NCI-H146 (cell line): ENCODE results near the gene SQOR.
A peak's percentile ranks its signal among the peaks of the same experiment; 100 is the strongest.

Experiments
- DNase-seq: peaks from one replicate; lab custom pipeline; 2025; lab: John Stamatoyannopoulos, UW

SQOR gene

DNA sequence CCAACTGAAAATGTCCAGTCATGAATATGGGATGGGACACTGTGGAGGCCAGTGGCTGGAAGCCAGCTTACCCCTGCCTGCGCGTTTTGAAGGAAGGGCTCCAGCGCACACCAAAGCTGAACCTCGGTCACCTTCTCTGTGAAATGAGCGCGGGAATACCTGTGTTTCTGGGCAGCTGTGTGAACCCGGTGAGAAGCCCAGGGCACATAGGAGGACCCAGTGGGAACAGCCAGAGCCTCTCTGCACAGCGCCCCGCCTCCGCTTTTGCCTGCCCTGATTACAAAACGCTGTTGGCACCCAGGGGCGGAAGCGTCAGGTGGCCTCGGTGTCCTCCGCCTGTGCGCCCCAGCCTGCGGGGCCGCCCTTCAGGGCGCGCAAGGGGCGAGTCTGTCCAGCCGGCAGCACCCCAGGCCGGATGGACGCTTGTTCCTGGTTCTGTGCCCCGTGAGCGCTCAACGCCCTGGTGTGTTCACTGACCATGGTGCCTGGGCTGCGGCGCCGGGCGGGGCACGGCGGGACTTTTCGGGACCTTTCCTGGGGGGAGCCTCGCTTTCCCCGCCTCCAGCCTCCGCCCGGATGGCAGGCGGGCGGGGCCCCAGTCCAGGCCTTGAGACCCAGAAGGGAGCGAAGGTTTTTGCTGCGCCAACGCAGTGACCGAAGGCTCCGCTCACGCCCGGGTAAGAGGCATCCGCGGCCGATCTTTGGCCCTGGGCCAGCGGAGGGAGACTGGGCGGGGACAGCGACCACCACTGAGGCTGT is at the start of gene SQOR:
SQOR (plus strand) TSS at position 598 of the 759 bp plus-strand sequence. CDS start 23,895 bp downstream, outside the sequence.
- DNase-seq, result peak; percentile 83

DNA sequence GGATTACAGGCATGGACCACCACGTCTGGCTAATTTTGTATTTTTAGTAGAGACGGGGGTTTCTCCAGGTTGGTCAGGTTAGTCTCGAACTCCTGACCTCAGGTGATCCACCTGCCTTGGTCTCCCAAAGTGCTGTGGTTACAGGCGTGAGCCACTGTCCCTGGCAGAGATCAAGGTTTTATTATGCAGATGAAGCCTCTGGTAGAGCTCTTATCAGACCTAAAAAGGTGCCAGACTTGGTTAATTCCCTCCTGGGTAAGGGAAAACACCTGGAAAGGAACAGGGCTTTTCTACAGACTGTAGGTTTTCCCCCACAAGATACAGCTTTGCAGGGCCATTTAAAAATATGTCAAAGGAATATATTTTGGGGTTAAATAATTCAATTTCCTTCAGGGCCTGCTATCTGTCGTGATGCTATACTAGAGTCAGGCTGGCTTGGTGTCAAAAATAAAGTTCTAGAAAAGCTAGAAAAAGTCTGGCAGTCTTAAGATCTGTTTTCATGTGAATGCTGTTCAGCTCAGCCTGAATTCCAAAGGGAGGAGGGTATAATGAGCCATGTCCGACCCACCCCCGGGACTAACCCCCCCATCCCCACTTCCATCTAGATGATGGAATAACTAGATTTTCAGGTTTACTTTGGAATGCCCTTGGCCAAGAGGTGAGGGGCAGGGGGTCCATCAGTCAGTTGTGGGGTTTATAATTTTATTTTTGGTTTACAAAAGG is 49.6 kb upstream of the SQOR start:
- no peak for DNase-seq

DNA sequence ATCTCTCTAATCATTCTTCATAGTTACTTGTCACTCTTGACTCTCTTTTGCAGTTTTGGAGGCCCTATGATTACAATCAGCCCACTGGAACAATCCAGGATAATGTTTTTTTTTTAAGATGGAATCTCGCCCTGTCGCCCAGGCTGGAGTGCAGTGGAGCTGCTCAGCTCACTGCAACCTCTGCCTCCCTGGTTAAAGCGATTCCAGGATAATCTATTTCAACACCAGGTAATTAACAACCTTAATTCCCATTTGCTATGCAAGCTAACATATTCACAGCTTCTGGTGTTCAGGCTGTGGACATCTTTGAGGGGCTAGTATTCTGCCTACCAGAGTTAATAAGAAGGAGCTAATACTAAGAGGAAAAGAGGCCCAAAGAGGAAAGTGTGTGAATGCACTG is 48.7 kb upstream of the SQOR start:
- no peak for DNase-seq

DNA sequence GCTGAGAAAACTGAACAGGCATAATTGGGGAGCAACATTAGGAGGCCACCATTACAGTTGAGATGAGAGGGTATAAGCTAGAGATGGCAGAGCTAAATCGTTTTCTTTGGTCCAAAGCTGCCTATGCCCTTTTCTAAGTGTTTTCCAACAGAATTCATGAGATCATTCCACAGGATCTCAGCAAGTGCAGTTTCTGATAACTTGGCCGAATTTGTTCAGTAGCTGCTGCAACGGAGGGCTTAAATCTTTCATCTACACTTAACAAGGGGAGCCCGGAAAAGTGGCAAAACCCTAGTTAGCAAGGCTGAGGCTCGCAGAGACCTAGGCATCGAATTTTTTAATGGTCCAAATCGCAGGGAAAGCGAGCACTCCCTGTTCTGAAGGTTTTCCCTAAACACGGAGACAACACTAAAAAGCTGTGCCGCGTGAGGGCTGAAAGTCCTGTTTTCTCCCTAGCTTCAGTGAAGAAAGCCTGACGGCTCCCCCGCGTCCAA is 48.2 kb upstream of the SQOR start:
- DNase-seq, result no peak

DNA sequence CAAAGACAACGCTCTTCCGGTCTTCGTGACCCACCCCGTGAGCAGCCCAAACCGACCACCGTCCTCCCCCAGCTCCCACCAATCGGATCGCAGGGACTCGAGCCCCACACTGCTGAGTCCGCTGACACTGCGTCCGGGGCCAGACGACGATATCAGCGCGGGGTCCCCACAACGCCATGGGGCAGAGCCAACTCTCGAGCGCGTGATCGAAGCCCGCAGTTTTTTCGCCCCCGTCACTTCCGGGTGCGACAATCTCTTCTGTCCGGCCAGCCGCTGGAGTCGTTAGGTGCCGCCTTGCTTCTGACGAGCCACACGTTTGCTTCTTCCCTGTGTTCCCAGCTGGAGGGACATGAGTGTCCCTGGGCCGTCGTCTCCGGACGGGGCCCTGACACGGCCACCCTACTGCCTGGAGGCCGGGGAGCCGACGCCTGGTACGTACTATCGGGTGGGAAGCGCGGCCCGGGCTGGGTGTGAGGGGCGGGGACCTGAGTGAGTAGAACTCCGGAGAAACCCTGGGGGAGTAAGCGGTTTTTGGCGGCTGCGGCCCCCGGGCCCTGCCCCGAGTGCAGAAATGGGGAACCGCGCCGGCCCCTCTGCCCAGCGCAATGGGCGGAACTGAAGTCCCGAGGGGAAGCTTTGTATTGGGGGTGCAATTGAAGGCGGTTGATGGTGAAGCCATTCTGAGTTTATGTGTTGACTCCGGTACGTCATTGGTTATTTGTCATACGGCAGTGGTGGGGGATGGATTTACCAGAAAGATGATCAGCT is 47.5 kb upstream of the SQOR start, which contains the start of gene BLOC1S6:
BLOC1S6 (plus strand) TSS at position 285 of the 768 bp plus-strand sequence; CDS start at position 350, 65 bp downstream.
- DNase-seq, result peak; percentile 90

DNA sequence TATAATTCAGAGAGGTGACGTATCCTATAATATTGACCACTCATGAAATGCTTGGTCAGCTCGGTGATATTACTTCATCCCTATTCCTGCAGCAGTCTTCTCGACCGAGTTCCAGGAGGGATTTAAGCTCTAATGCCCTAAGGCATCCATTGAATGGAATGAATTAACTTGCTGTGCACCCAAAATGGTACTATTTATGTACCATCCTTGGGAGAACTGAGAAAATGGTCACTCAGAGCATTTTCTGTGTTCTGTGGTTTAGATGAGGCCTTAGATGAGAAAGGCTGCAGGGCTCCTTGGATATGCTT is 47.0 kb upstream of the SQOR start:
- no peak for DNase-seq

DNA sequence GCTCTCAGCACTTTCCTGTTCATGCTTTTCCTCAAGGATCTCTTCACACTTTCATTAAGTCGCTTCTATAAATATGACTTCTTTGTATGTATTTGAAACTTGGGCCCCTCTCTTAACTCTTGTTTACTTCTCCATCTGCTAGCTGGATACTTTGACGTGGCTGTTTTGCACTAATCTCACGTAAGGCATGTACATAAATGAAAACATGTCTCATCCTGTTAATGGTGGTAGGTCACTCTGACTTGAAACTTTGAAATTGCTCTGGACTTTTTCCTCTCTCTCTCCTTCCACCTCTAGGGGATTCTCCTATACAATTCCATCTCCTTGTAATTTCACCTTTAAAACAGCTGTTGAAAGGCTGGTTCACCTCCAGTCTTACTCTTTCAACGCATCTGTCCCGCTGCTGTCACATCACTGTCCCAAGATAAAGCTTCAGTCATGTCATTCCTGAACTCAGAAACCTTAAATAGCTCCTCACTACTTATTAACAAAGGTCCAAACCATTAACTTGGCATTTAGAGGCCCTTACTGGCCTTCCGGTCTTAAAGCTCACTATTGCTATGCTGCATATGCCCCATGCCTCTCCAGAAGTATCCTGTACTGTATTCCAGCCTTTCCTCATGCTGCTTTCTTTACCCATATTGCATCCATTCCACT is 46.5 kb upstream of the SQOR start:
- no peak for DNase-seq

DNA sequence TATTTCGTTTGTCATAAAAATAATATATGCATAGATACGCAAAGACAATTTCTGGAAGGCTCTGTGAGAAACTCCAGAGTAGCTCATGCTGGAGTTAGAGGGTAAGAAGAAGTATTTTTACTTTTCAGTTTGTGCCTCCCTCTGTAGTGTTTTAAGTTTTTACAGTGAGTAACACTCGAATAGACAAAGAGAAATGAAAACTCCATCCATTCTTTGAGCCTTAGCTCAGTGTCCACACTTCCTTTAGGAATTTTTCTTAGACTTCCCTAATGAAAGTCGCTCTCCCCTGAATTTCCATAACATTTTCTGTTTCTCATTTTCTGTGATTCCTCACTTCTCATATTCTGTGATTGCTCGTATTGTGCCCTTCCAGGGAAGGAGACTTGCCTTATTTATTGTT is 45.6 kb upstream of the SQOR start:
- DNase-seq, result no peak

DNA sequence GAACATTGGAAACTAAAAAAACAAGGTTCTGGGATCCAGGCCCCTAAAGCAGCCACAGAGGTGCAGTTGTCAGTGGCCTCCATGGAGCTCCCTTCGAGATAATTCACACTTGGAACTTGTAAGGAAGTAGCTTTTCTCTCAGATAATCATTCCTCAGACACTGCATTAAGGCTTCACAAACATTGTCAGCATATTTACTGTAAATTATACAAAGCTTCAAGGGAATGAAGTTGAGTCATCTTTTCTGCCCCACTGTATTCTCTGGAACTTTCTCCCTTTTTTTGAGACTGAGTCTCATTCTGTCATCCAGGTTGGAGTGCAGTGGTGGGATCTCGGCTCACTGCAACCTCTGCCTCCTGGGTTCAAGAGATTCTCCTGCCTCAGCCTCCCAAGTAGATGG is 40.5 kb upstream of the SQOR start:
- DNase-seq, result no peak

DNA sequence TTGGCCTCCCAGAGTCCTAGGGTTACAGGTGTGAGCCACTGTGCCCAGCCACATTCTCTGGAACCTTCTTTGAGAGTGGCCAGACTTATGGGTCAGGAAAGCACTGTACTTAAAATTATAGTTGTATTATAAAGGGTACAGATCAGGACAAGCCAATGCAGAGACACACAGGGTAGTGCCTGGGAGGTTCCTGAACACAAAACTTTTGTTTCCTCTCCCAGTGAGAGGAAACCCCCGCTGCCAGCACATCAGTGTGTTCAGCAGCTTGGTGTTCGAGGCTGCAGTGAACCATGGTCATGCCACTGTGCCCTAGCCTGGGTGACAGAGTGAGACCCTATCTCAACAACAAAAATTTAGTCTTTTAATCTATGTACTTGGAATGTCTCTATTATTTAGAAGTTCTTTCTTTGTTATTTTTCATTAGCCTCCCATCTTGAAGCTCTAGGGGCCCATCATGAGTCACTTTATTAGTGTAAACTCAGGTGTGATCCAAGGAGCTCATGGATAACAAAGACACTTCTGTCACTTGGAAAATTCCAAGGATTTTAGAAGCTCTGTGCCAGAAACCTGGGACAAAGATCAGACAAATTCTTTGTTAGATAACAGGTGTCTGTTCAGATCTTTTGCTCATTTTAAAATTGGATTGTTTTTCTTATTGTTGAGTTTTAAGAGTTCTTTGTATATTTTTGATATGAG is 39.8 kb upstream of the SQOR start:
- no peak for DNase-seq

DNA sequence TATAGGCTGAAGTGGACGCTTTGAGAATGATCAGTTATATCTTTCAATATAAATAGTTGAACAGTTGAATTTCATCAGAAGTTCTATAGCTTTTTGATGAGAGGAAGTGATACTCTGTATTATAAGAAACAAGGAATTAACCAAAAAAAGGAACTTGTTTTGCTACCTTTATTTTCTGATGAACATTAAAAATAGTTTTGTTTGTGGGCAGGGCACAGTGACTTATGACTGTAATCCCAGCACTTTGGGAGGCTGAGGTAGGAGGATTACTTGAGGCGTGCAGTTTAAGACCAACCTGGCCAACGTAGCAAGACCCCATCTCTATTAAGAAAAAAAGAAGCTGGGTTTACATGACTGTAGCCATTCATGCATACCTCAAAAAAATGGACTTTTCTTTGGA is 30.9 kb upstream of the SQOR start:
- no peak for DNase-seq

DNA sequence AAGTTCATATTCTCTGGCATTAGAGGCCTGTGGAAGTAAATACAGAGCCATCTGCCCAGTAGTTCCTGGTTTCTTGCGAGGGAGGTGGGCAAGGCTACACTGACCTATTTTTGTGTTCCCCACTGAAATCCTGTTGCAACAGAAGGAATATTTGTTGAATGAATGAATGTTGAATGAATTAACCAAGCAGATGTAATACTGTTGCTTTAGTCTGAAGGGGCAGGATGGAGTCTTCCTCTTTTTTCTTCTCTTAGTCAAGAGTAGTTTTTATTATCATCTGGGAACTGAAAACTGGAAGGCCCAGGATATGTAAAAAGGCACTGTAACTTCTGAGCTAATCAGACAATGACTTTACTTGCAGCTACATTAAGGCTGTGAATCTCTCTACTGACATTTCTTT is 30.5 kb upstream of the SQOR start:
- no peak for DNase-seq

DNA sequence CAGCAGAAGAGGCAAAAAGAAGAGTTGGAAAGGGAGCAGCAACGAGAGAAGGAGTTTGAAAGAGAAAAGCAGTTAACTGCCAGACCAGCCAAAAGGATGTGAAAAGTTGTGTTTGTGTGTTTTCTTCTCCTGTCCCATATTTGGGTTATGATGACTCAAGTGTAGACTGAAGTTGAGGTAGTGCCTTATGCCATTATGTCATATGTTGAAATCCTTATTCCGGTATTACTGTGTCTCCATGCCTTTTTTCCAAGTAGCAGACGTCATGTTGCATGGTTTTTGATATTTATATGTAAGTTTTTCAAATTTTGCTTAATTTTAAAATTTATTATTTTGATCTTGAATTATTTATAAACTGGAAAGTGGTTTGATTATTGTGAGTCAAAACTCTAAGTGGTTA is 28.4 kb upstream of the SQOR start:
- DNase-seq, result no peak

DNA sequence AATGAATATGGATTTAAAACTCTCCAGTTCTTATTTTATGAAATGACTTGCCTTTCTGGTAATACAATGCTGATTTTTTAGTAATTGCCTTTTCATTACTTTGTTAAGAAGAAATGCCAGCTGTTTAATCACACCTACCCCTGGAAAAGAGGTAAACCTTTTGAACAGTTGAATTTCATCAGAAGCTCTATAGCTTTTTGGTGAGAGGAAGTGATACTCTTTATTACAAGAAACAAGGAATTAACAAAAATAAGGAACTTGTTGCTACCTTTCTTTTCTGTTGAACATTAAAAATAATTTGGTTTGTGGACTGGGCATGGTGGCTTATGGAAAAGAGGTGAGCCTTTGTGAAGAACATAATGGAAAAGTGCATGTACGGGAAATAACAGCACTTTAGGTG is 28.0 kb upstream of the SQOR start:
- no peak for DNase-seq

DNA sequence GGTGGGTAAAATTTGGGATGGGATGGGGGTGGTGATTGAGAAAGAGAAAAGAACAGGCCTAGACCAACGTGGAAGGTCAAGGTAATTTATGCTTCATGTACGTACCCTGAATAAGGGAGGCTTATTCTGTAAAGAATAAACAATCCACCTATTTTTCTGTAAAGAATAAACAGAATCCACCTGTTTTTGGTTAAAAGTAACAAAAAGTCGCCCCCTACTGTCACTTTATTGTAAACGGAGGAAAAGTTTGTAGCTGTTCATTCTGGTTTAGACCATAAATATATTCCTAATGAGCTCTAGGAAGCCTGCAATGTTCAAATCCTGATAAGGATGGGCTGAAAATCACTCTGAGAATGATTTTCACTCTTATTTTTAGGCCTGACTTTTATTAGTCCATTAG is 23.5 kb upstream of the SQOR start:
- peak; percentile 1 for DNase-seq

DNA sequence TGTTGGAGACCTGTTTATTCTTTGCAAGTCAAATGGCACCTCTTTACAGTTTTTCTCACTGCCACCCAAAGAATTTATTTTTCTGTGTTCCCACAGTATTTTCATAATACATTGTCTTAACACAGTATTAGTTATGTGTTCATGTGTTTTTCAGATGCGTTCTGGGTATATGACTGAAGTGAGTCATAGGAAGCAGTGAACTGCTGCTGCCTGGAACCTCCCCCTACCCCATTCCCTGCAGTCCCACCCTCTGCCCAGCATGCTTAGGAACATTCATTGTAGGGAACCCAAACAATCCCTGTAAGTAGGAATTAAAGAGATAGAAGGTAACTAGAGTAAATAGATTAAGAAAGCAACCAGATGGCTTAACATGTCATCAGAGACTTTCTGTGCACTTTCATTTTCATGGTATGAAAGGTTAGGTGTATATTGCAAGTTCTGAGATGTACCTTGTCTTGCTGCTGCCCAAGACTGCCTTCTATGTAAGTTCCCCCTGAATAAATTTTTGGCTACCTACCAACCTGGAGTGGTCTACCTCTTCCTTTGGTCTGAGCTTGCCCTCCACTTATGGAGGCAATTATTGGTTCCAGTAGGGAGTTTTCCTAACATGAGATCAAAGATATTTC is 21.9 kb upstream of the SQOR start:
- DNase-seq, result no peak

DNA sequence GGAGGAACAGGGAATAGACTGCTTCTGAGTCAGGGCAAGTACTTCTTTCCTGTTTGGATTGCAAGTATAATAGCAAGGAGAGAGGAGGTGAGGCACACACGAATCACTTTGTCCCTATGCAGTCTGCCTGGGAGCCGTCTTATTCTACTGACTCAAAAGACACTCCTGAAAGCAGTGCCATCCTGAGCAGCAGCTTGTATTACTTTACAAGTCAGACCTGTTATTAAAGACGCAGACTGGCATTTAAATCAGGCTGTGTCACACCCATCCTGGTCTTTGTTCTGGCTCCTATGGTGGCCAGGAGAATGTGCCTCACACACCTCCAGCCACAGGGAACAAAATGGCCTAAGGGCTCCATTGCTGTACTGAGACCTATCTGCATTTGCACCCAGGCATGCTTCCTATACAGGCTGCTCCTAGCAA is 17.9 kb upstream of the SQOR start:
- peak; percentile 23 for DNase-seq

DNA sequence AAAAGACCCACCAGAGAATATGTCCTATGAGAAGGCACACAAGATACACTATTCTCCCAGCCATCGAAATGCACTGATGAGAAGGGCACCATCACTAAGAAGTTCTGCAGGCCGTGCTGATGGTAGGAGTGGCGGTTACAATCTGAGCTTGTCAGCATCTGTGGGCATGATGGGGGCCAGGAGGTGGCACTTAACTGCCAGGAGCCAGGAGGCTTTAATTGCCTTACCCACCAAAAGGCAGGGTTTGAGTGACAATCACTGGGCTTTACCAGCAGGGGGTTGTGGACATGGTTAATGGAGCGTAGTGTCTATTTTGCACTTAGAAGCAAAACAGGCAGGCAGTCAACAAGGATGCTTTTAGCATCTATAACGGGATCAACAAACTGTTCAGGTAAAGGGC is 16.0 kb upstream of the SQOR start:
- DNase-seq, result peak; percentile 66

DNA sequence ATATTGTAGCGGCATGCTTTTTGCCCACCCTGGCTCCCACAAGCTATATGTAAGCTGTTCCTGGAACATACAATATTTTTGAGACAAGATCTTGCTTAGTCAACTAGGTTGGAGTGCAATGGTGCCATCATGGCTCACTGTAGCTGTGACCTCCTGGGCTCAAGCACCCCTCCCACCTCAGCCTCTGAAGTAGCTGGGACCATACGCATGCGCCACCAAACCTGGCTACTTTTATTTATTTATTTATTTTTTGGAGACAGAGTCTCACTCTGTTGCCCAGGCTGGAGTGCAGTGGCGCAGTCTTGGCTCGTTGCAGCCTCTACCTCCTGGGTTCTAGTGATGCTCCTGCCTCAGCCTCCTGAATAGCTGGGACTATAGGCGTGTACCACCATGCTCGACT is 6.7 kb upstream of the SQOR start:
- DNase-seq, result no peak

DNA sequence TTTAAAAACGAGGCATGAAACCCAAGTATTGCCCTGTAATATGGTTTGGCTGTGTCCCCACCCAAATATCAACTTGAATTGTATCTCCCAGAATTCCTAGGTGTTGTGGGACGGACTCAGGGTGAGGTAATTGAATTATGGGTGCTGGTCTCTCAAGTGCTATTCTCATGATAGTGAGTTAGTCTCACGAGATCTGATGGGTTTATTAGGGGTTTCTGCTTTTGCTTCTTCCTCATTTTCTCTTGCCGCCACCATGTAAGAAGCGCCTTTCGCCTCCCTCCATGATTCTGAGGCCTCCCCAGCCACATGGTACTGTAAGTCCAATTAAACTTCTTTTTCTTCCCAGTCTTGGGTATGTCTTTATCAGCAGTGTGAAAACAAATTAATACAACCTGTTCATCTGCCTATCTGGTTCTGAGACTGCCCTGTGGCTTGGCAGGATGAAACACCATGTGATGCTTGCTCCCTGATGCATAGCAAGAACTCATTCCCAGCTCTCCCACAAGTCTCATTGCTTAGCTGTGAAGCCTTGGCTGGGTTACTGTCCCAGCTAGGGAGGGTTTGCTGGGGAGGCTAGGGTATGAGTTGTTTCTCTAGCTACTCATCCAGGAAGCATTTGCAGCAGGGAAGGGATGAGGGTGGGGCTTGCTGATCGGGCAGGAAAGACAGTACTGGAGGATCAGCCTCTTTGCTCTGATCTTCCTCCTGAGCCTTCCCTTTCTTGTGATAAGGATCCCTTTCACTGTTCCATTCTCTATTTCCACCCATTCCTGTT is 3.7 kb upstream of the SQOR start:
- DNase-seq, result no peak
